Smooth muscle cell (in vitro differentiated cells): Measurements from ENCODE around the gene BSN. TPM values are rescaled to one million over a fixed set of nuclear protein-coding genes. Genes with fewer than 3 reads are reported as not detected.
A peak's percentile ranks its signal among the peaks of the same experiment; 100 is the strongest.

Source experiments
- DNase-seq: peaks from one replicate; lab custom pipeline; 2025; ENCODE audit not compliant: unreplicated experiment; lab: John Stamatoyannopoulos, UW
- H2AFZ ChIP-seq: fragments of 200-600 bp; sonication (generic); 2 replicates; pipeline ENCODE4 v1.6.0; 2016; ENCODE audit warnings: antibody characterized with exemption, low read depth, mild to moderate bottlenecking
- H3F3A ChIP-seq: fragments of 200-600 bp; sonication (generic); 2 replicates; pipeline ENCODE4 v1.6.0; 2017; ENCODE audit warnings: antibody characterized with exemption, low read depth
- H3K27ac ChIP-seq: fragments of 200-600 bp; sonication (generic); 2 replicates; pipeline ENCODE4 v1.5.1; 2016; ENCODE audit warnings: low read depth, mild to moderate bottlenecking
- H3K27me3 ChIP-seq: fragments of 200-600 bp; sonication (generic); 2 replicates; pipeline ENCODE4 v1.6.1; 2016; ENCODE audit warnings: low read depth, mild to moderate bottlenecking
- H3K36me3 ChIP-seq: fragments of 200-600 bp; sonication (generic); 2 replicates; pipeline ENCODE4 v1.5.1; 2016; ENCODE audit warnings: low read depth
- H3K4me1 ChIP-seq: fragments of 200-600 bp; sonication (generic); 2 replicates; pipeline ENCODE4 v1.5.1; 2016; ENCODE audit warnings: low read depth
- H3K4me2 ChIP-seq: fragments of 200-600 bp; sonication (generic); 2 replicates; pipeline ENCODE4 v1.6.0; 2016; ENCODE audit warnings: mild to moderate bottlenecking
- H3K4me3 ChIP-seq: fragments of 200-600 bp; sonication (generic); 2 replicates; pipeline ENCODE4 v1.5.1; 2016; ENCODE audit warnings: mild to moderate bottlenecking
- H3K79me2 ChIP-seq: fragments of 200-600 bp; sonication (generic); 2 replicates; pipeline ENCODE4 v1.6.0; 2016; ENCODE audit warnings: low read depth, mild to moderate bottlenecking
- H3K9ac ChIP-seq: fragments of 200-600 bp; sonication (generic); 2 replicates; pipeline ENCODE4 v1.6.0; 2016; ENCODE audit warnings: low read depth
- H3K9me3 ChIP-seq: fragments of 200-600 bp; sonication (generic); replicated peaks from 2 replicates; pipeline ENCODE4 v1.5.1; 2016; ENCODE audit warnings: low read depth
- H4K20me1 ChIP-seq: fragments of 200-600 bp; sonication (generic); 2 replicates; pipeline ENCODE4 v1.6.0; 2016; ENCODE audit warnings: low read depth
- CTCF ChIP-seq: fragments of 200-600 bp; sonication (generic); IDR thresholded peaks from 2 replicates; pipeline ENCODE4 v1.5.1; 2017; ENCODE audit warnings: borderline replicate concordance, mild to moderate bottlenecking, antibody characterized with exemption; ENCODE audit not compliant: insufficient read depth, poor library complexity, severe bottlenecking
- WGBS: methylation state at CpG from one replicate; pipeline ENCODE4 v1.1.7; 2016; ENCODE audit warnings: low lambda C conversion rate; 5-methylcytosine and 5-hydroxymethylcytosine counted together
- polyA plus RNA-seq: library from polyadenylated mRNA; unstranded; fragments of >200 nt; fragmentation: Nextera tagmentation; extraction: Ambion mirVana; gene quantifications from 2 replicates; pipeline ENCODE4 v1.2.1, GENCODE V29; 2016
- total RNA-seq: library from RNA; depleted of rRNA; stranded (reverse); fragments of >200 nt; gene quantifications from 2 replicates; pipeline ENCODE4 v1.2.3, GENCODE V29; 2014

Gene BSN
- total and polyA plus RNA-seq, 2 experiments from 2014 or later: under 0.01 to 0.07 TPM

GRCh38 chr3:49563766-49564165 lies 9.5 kb downstream of the BSN start:
- no peak overlapping the region for H2AFZ ChIP-seq
- DNase-seq: no peak
- H3F3A ChIP-seq: no peaks in the 10 kb centered on the region
- no peak overlapping the region for H3K27ac ChIP-seq
- no peak for TF ChIP-seq CTCF
- no peaks in the 10 kb centered on the region for H3K36me3 ChIP-seq
- H3K4me2 ChIP-seq: no peak overlapping the region
- H3K9me3 ChIP-seq: no peaks in the 10 kb centered on the region
- H3K9ac ChIP-seq: no peak overlapping the region
- no peak overlapping the region for H3K4me3 ChIP-seq
- H3K79me2 ChIP-seq: no peaks in the 10 kb centered on the region
- no peaks in the 10 kb centered on the region for H4K20me1 ChIP-seq
- 98% methylated on average over 4 of the region's 4 CpGs for WGBS
- H3K4me1 ChIP-seq: no peaks in the 10 kb centered on the region
- no peaks in the 10 kb centered on the region for H3K27me3 ChIP-seq

DNA sequence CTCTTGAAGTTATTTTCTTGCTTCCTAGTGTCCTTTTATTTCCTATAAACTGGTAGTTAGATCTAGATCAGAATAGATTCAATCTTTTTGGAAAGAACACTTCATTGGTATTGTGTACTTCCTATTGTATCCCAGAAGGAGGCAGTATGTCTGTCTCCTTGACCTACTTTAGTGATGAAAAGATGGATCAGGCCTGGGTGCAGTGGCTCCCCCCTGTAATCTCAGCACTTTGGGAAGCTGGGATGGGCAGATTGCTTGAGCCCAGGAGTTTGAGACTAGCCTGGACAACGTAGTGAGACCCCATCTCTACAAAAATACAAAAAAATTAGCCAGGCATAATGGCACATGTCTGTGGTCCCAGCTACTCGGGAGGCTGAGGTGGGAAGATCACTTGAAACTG lies 12.0 kb downstream of the BSN start:
- DNase-seq: no peak
- Histone ChIP-seq H3K4me2 (no peak overlapping the region), H2AFZ (no peak overlapping the region), H3K9ac (no peak overlapping the region), H3K27ac (no peak overlapping the region), H3K9me3 (no peaks in the 10 kb centered on the region), H4K20me1 (no peaks in the 10 kb centered on the region), H3K4me1 (no peaks in the 10 kb centered on the region), H3K79me2 (no peaks in the 10 kb centered on the region), H3K4me3 (no peak overlapping the region), H3F3A (no peaks in the 10 kb centered on the region), H3K27me3 (no peaks in the 10 kb centered on the region), H3K36me3 (no peaks in the 10 kb centered on the region)
- peak; percentile 19 for TF ChIP-seq CTCF
- WGBS: 86% methylated on average over 2 of the region's 2 CpGs

DNA sequence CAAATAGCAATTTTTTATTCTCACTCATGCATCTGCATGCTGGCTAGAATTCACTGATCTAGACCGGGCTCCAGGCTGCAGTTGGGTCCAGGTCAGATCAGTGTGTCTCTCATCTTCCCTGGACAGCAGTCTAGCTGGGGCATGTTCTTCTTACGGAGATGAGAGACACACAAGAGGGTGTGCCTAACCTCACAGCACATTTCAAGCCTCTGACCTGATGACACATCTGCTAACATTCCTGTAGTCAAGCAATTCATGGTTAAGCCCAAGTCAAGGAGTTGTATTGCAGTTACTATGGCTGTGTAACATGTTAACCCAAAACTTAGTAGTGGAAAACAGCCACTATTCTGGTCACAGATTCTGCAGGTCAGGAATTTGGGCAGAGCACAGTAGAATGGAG lies 13.1 kb downstream of the BSN start:
- 70% methylated on average over 2 of the region's 2 CpGs for WGBS
- no peaks in the 10 kb centered on the region for H3K4me1 ChIP-seq
- H2AFZ ChIP-seq: no peak overlapping the region
- H3K36me3 ChIP-seq: no peaks in the 10 kb centered on the region
- H3F3A ChIP-seq: no peaks in the 10 kb centered on the region
- no peaks in the 10 kb centered on the region for H4K20me1 ChIP-seq
- H3K9me3 ChIP-seq: no peaks in the 10 kb centered on the region
- TF ChIP-seq CTCF: no peak
- H3K27ac ChIP-seq: no peak overlapping the region
- DNase-seq: no peak
- no peak overlapping the region for H3K4me2 ChIP-seq
- H3K79me2 ChIP-seq: no peaks in the 10 kb centered on the region
- no peaks in the 10 kb centered on the region for H3K27me3 ChIP-seq
- no peak overlapping the region for H3K4me3 ChIP-seq
- no peak overlapping the region for H3K9ac ChIP-seq

DNA sequence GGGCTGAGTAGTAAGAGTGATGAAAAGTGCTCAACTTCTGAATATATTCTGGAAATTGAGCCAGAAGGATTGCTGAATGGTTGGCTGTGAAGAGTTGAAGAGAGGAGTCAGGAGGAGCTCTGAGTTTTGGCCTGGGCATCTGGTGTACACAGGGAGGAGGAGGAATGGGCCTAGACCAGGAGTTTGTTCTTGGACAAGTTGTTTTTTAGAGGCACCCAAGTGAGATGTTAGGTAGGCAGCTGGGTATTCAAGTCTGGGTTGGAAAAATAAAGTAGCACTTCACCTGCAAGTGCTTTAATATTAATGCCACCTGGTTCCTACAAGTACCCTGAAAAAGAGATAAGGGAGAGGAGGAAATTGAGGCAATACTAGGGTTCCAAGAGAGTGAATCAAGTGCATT lies 14.7 kb downstream of the BSN start:
- H4K20me1 ChIP-seq: no peaks in the 10 kb centered on the region
- H3K9me3 ChIP-seq: no peaks in the 10 kb centered on the region
- TF ChIP-seq CTCF: no peak
- no peaks in the 10 kb centered on the region for H3K79me2 ChIP-seq
- no peaks in the 10 kb centered on the region for H3K27me3 ChIP-seq
- no peak overlapping the region for H3K9ac ChIP-seq
- DNase-seq: no peak
- H2AFZ ChIP-seq: no peak overlapping the region
- H3K27ac ChIP-seq: no peak overlapping the region
- no peaks in the 10 kb centered on the region for H3F3A ChIP-seq
- no peaks in the 10 kb centered on the region for H3K4me1 ChIP-seq
- H3K4me2 ChIP-seq: no peak overlapping the region
- no peaks in the 10 kb centered on the region for H3K36me3 ChIP-seq
- no peak overlapping the region for H3K4me3 ChIP-seq
